GM21526 (cell line): ENCODE measurements around the gene ETV3.
A peak's percentile ranks its signal among the peaks of the same experiment; 100 is the strongest.
"Not testable (repeated sequence)": the region's sequence is repeated elsewhere in the genome, so short reads cannot be mapped to it uniquely, and the experiment has no call there.

Experiments
- ATAC-seq: cut with Tn5 transposase; IDR thresholded peaks from one replicate; pipeline ENCODE4 v1.9.1; 2021; ENCODE audit warnings: moderate library complexity; ENCODE audit not compliant: unreplicated experiment, low FRiP score

Gene ETV3

GRCh38 chr1:157138220-157139051, at the start of gene ETV3:
Gene ETV3, minus strand, starts transcription at chr1:157138395. Its CDS starts 2,043 bp downstream, at chr1:157136352.
- ATAC-seq, result peak; percentile 87

- ATAC-seq, result no peak
These were observed 48.2 kb upstream of the ETV3 start for GRCh38 chr1:157186281-157186992.

GRCh38 chr1:157183870-157184269, 45.7 kb upstream of the ETV3 start:
- no peak for ATAC-seq

- ATAC-seq, result not testable (repeated sequence)
These were observed 44.2 kb upstream of the ETV3 start for GRCh38 chr1:157182371-157182770.

- no peak for ATAC-seq
These were observed 43.6 kb upstream of the ETV3 start for GRCh38 chr1:157181790-157182189.

GRCh38 chr1:157181258-157181657, 43.1 kb upstream of the ETV3 start:
- ATAC-seq, result no peak

GRCh38 chr1:157178490-157178889, 40.3 kb upstream of the ETV3 start:
- ATAC-seq, result no peak

GRCh38 chr1:157177733-157178394, 39.7 kb upstream of the ETV3 start:
- no peak for ATAC-seq

GRCh38 chr1:157176591-157177121, 38.5 kb upstream of the ETV3 start:
- no peak for ATAC-seq

- ATAC-seq, result no peak
These were observed 37.8 kb upstream of the ETV3 start for GRCh38 chr1:157176016-157176415.

- ATAC-seq, result no peak
These were observed 35.8 kb upstream of the ETV3 start for GRCh38 chr1:157173900-157174410.

GRCh38 chr1:157173241-157173640, 35.0 kb upstream of the ETV3 start:
- not testable (repeated sequence) for ATAC-seq

- ATAC-seq, result not testable (repeated sequence)
These were observed 34.4 kb upstream of the ETV3 start for GRCh38 chr1:157172591-157172990.

GRCh38 chr1:157171903-157172503, 33.8 kb upstream of the ETV3 start:
- not testable (repeated sequence) for ATAC-seq

GRCh38 chr1:157170677-157171515, 32.7 kb upstream of the ETV3 start:
- ATAC-seq, result no peak

- ATAC-seq, result no peak
These were observed 29.8 kb upstream of the ETV3 start for GRCh38 chr1:157168015-157168414.

GRCh38 chr1:157167437-157167836, 29.2 kb upstream of the ETV3 start:
- no peak for ATAC-seq

- no peak for ATAC-seq
These were observed 28.4 kb upstream of the ETV3 start for GRCh38 chr1:157166590-157166989.
